Esophagus muscularis mucosa (tissue), 3 donors: ENCODE measurements around the gene ESRRB.

ENCODE experiments used
- EP300 ChIP-seq: sonication (generic); formaldehyde crosslinking; IDR thresholded peaks from one replicate; pipeline ENCODE4 v1.6.1; 2017; ENCODE audit warnings: antibody characterized with exemption
- TF ChIP-seq, protein P1 (sequence below), 3 experiments: fragments of 200-600 bp in 2 of 3; fragments of 450-650 bp in 1 of 3; sonication (generic) in 2 of 3; IDR thresholded peaks; one replicate each; pipeline ENCODE4 v1.5.1; 2017 to 2019; ENCODE audit warnings: antibody characterized with exemption in 3 of 3, mild to moderate bottlenecking in 2 of 3, moderate library complexity in 1 of 3

DNA sequence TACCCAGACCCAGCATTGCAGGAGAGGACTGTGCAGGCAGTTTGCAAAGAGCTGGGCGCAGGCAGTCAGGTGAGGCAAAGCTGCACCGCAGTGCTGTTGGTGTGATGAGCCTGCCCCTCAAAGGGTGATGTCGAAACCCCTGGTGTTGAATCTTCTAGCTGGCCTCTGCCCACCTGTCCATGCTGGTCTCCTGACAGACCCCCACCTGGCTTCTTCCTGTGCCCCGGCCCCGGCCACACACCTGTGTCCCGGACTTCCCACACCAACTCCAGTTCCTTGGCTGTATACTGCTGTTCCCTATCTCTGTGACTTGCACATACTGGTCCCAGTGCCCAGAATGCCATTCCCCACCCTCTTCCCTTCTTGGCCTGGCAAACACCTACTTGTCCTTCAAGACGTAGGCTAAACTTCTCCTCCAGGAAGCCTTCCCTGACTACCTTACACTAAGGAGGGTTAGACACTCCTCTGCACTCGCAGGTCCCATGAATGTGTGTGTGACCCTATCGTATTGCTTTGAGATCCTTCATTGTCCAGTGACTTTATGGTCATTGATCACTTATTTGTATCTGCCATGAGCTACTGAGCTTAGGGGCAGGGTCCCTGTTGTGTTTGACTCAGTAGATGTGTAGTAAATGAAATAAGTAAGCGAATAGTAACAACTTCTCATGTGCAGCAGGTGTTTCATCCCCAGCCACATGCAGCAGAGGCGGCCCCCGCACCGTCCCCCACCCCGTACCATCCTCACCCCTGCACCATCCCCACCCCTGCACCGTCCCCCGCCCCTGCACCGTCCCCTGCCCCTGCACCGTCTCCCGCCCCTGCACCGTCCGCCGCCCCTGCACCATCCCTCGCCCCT is 37.4 kb downstream of the ESRRB start:
- TF ChIP-seq, protein P1, sequence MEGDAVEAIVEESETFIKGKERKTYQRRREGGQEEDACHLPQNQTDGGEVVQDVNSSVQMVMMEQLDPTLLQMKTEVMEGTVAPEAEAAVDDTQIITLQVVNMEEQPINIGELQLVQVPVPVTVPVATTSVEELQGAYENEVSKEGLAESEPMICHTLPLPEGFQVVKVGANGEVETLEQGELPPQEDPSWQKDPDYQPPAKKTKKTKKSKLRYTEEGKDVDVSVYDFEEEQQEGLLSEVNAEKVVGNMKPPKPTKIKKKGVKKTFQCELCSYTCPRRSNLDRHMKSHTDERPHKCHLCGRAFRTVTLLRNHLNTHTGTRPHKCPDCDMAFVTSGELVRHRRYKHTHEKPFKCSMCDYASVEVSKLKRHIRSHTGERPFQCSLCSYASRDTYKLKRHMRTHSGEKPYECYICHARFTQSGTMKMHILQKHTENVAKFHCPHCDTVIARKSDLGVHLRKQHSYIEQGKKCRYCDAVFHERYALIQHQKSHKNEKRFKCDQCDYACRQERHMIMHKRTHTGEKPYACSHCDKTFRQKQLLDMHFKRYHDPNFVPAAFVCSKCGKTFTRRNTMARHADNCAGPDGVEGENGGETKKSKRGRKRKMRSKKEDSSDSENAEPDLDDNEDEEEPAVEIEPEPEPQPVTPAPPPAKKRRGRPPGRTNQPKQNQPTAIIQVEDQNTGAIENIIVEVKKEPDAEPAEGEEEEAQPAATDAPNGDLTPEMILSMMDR (IDR thresholded peaks at IDR 0.05): no peak
- no peak for TF ChIP-seq EP300
